Activated T-cell treated with anti-CD3 and anti-CD28 coated beads, Interleukin-2, amount 50 U/mL, for 72 hours (primary cell): Measurements from ENCODE around the gene RBMS3. TPM values are rescaled to one million over a fixed set of nuclear protein-coding genes. Genes with fewer than 3 reads are reported as not detected.

ENCODE experiments used
- ATAC-seq, 2 donors: fragments of 150-1000 bp; cut with Tn5 transposase; replicated peaks in 1 of 2; 2 replicates each; pipeline ENCODE4 v1.10.0; 2021; ENCODE audit warnings: moderate library complexity in 2 of 2, mild to moderate bottlenecking in 1 of 2
- DNase-seq, 2 donors: peaks; one replicate each; pipeline ENCODE4 v3.0.0; 2021 to 2022; ENCODE audit warnings: mixed read lengths in 1 of 2
- H3K27ac Mint-ChIP-seq: one replicate; pipeline ENCODE4 v1.8.0; 2022; ENCODE audit warnings: mild to moderate bottlenecking, moderate library complexity, mixed read lengths
- H3K27me3 Mint-ChIP-seq: one replicate; pipeline ENCODE4 v1.8.0; 2022; ENCODE audit warnings: low read depth, mixed read lengths
- H3K36me3 Mint-ChIP-seq, 2 donors: one replicate each; pipeline ENCODE4 v1.8.0; 2022; ENCODE audit warnings: mixed read lengths in 2 of 2, mild to moderate bottlenecking in 1 of 2; ENCODE audit not compliant: insufficient read depth in 2 of 2
- H3K4me1 Mint-ChIP-seq: one replicate; pipeline ENCODE4 v1.8.0; 2022; ENCODE audit warnings: low read depth, mixed read lengths
- H3K4me3 Mint-ChIP-seq, 2 donors: one replicate each; pipeline ENCODE4 v1.8.0; 2022; ENCODE audit warnings: mild to moderate bottlenecking in 2 of 2, mixed read lengths in 2 of 2, moderate library complexity in 2 of 2
- H3K9me3 Mint-ChIP-seq, 2 donors: one replicate each; pipeline ENCODE4 v1.8.0; 2022; ENCODE audit warnings: mixed read lengths in 2 of 2
- total RNA-seq, 2 donors: library from RNA; stranded (reverse); gene quantifications; one replicate each; pipeline ENCODE4 v1.2.3, GENCODE V29; 2022

Gene RBMS3
- total RNA-seq, 2 donors from 2014 or later, result 2.5 to 3.0 TPM

DNA sequence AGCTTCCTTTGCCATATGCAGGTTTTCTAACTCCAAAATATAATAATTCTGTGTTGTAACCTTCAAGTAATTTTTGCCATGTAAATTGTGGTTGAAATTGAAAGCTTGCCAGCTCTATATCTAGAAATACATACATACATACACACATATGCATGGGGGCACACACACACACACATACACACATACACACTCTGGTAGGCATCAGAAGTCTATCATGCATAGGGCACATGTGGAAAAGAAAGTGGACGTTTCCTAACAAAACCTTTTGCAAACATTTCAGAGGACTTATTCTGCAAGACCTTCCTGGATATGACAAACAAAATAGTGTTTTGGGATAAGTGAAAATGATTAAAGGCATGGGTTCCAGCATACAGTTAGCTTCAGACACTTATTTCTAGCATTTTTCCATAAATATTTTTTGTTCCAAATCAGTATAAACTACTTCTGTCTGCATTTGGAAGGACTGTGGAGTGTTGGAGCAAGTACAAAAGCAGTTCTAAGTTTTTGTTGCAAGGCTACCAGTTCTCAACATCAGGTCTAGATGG is 578.9 kb downstream of the RBMS3 start:
- peaks cover 9% of the 10 kb centered on the region for H3K27me3 Mint-ChIP-seq
- no peaks in the 10 kb centered on the region for H3K36me3 Mint-ChIP-seq
- H3K27ac Mint-ChIP-seq, result no peak overlapping the region
- DNase-seq (no peak), ATAC-seq (no peak)
- H3K4me1 Mint-ChIP-seq, result no peaks in the 10 kb centered on the region
- H3K9me3 Mint-ChIP-seq, result no peaks in the 10 kb centered on the region
- no peak overlapping the region for H3K4me3 Mint-ChIP-seq

DNA sequence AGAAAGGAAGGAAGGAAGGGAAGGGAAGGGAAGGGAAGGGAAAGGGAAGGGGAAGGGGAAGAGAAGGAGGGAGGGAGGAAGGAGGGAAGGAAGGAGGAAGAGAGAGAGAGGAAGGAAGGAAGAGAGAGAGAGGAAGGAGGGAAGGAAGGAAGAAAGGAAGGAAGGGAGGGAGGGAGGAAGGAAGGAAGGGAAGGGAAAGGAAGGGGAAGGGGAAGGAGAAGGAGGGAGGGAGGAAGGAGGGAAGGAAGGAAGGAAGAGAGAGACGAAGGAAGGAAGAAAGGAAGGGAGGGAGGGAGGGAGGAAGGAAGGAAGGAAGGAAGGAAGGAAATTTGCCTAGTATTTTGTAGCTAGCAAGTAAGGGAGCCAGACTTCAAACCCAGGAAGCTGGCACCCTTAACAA is 583.9 kb downstream of the RBMS3 start:
- ATAC-seq (no peak), DNase-seq (no peak)
- Mint-ChIP-seq H3K36me3 (no peaks in the 10 kb centered on the region), H3K27ac (no peak overlapping the region), H3K27me3 (peaks cover 9% of the 10 kb centered on the region), H3K9me3 (no peaks in the 10 kb centered on the region), H3K4me1 (no peaks in the 10 kb centered on the region), H3K4me3 (no peak overlapping the region)

GRCh38 chr3:29868543-29869101 is 587.8 kb downstream of the RBMS3 start:
- Mint-ChIP-seq H3K4me3 (no peak overlapping the region), H3K36me3 (no peaks in the 10 kb centered on the region), H3K27ac (no peak overlapping the region), H3K4me1 (no peaks in the 10 kb centered on the region), H3K27me3 (peaks cover 8% of the 10 kb centered on the region), H3K9me3 (peaks cover 3% of the 10 kb centered on the region in 2 donors)
- no peak for ATAC-seq
- no peak for DNase-seq

GRCh38 chr3:29870136-29870535 is 589.3 kb downstream of the RBMS3 start:
- DNase-seq (no peak), ATAC-seq (no peak)
- no peaks in the 10 kb centered on the region for H3K36me3 Mint-ChIP-seq
- H3K27ac Mint-ChIP-seq, result no peak overlapping the region
- H3K4me1 Mint-ChIP-seq, result no peaks in the 10 kb centered on the region
- H3K4me3 Mint-ChIP-seq, result no peak overlapping the region
- peaks cover 3% of the 10 kb centered on the region in 2 donors for H3K9me3 Mint-ChIP-seq
- H3K27me3 Mint-ChIP-seq, result peaks cover 8% of the 10 kb centered on the region

DNA sequence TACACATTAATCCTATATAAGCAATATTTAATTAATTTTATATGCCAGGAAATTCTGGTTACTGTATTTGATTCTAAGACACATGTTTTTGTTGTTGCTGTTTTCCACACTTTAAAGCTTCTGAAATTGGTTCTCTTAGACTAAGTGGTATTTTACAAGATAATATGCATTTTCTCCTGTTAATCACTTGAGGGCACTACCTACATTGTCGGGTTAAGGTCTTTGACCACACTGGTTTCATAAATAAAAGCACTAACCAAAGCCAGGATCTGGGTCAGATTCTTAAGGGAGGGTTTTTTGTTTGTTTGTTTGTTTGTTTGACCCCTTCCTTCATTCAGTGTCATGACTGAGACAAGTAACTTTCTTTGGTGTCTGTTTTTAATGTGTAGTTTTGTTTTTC is 590.2 kb downstream of the RBMS3 start:
- Mint-ChIP-seq H3K27me3 (peaks cover 8% of the 10 kb centered on the region), H3K27ac (no peak overlapping the region), H3K9me3 (peaks cover 3% of the 10 kb centered on the region in 2 donors), H3K36me3 (no peaks in the 10 kb centered on the region), H3K4me1 (no peaks in the 10 kb centered on the region), H3K4me3 (no peak overlapping the region)
- no peak for DNase-seq
- no peak for ATAC-seq

DNA sequence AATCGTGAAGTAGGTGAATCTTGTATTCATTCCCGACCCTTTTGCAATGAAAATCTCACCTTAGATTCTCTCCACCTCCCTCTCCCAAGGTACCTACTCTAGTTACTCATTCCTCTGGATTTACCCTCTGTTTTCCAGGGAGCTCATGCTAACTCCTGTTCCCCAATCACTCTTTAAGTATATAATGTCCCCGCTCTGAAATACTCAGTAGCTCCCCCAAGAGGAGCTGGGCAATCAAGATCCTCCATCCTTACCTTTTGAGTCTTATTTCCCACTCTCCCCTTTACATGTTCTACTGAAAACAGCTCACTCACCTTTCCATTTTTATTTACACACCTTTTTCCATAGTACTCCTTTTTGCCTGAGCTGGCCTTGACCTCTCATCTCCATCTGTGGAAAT is 599.9 kb downstream of the RBMS3 start:
- no peaks in the 10 kb centered on the region for H3K9me3 Mint-ChIP-seq
- peaks cover 10% of the 10 kb centered on the region for H3K27me3 Mint-ChIP-seq

DNA sequence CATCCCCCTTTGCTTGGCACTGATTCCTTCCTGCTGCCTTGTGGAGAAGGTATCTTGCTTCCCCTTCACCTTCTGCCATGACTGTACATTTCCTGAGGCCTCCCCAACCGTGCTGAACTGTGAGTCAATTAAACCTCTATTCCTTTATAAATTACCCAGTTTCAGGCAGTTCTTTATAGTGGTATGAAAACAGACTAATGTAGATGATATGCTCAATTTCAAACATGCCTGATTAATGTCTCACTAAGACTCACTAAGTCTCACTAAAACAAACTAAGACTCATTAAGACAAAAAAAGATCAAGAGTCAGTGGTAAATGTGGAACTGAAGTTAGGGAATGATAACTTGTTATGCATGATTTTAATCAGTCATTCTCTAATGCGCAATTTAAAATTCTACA is 606.6 kb downstream of the RBMS3 start:
- DNase-seq, result no peak
- no peak overlapping the region for H3K4me3 Mint-ChIP-seq
- no peaks in the 10 kb centered on the region for H3K4me1 Mint-ChIP-seq
- no peak for ATAC-seq
- H3K36me3 Mint-ChIP-seq, result no peaks in the 10 kb centered on the region
- no peak overlapping the region for H3K27ac Mint-ChIP-seq
- H3K9me3 Mint-ChIP-seq, result peaks cover 0 to 3% of the 10 kb centered on the region in 2 donors
- H3K27me3 Mint-ChIP-seq, result peaks cover 1% of the 10 kb centered on the region

More for the DNA sequence above, 599.9 kb downstream of the RBMS3 start:
- no peak overlapping the region for H3K27ac Mint-ChIP-seq
- no peak for DNase-seq
- ATAC-seq, result no peak
- H3K4me1 Mint-ChIP-seq, result no peaks in the 10 kb centered on the region
- H3K36me3 Mint-ChIP-seq, result no peaks in the 10 kb centered on the region
- no peak overlapping the region for H3K4me3 Mint-ChIP-seq

DNA sequence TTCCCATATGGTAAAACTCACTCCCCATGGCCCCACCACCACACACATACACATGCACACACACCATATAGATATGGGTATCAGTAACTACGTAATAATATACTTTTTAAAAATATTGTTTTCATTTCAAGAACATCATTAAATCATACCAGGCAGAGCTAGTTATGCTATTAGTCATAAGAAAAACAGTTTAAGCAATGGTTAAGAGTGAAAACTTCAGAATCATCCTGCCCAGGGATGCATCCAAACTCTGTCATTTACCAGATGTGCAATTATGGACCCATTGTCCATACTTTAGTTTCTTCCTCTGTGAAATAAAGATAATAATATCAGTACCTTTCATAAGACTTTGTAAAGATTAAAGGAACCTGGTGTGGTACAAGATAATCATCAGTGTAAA is 608.3 kb downstream of the RBMS3 start:
- H3K27ac Mint-ChIP-seq, result no peak overlapping the region
- H3K4me1 Mint-ChIP-seq, result no peaks in the 10 kb centered on the region
- no peak for DNase-seq
- H3K27me3 Mint-ChIP-seq, result peaks cover 9% of the 10 kb centered on the region
- H3K9me3 Mint-ChIP-seq, result peaks cover 0 to 5% of the 10 kb centered on the region in 2 donors
- ATAC-seq, result no peak
- H3K36me3 Mint-ChIP-seq, result no peaks in the 10 kb centered on the region
- H3K4me3 Mint-ChIP-seq, result no peak overlapping the region

- no peaks in the 10 kb centered on the region for H3K36me3 Mint-ChIP-seq
- H3K4me1 Mint-ChIP-seq, result no peaks in the 10 kb centered on the region
- DNase-seq (no peak), ATAC-seq (no peak)
- peaks cover 10% of the 10 kb centered on the region for H3K27me3 Mint-ChIP-seq
- peaks cover 0 to 5% of the 10 kb centered on the region in 2 donors for H3K9me3 Mint-ChIP-seq
- no peak overlapping the region for H3K4me3 Mint-ChIP-seq
- no peak overlapping the region for H3K27ac Mint-ChIP-seq
Measured at GRCh38 chr3:29890801-29891200, 609.9 kb downstream of the RBMS3 start.

GRCh38 chr3:29892976-29893554 is 612.2 kb downstream of the RBMS3 start:
- ATAC-seq (no peak), DNase-seq (no peak)
- H3K36me3 Mint-ChIP-seq, result no peaks in the 10 kb centered on the region
- no peak overlapping the region for H3K27ac Mint-ChIP-seq
- no peak overlapping the region for H3K4me3 Mint-ChIP-seq
- peaks cover 0 to 1% of the 10 kb centered on the region in 2 donors for H3K9me3 Mint-ChIP-seq
- peaks cover 10% of the 10 kb centered on the region for H3K27me3 Mint-ChIP-seq
- H3K4me1 Mint-ChIP-seq, result no peaks in the 10 kb centered on the region

DNA sequence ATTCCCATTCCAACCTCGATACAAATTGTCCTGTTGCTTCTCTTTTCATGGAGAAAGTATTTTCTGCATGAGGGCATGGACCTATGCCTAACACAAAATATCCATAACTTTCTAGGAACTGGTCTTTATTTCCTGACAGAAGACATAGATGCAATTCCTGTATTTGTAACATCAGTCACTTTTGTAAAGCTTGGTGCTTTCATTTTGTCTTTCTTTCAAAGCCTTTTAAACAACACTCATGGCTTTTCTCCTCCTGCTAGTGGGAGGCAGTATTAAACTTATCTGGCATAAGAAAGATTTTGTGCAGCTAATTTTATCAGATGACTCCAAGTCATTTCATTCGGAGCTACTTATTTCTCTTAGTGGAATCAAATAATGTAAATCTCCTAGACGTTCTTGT is 616.0 kb downstream of the RBMS3 start:
- Mint-ChIP-seq H3K9me3 (peaks cover 0 to 1% of the 10 kb centered on the region in 2 donors), H3K27ac (no peak overlapping the region), H3K27me3 (peaks cover 10% of the 10 kb centered on the region), H3K4me3 (no peak overlapping the region), H3K4me1 (no peaks in the 10 kb centered on the region), H3K36me3 (no peaks in the 10 kb centered on the region)
- ATAC-seq (no peak), DNase-seq (no peak)

DNA sequence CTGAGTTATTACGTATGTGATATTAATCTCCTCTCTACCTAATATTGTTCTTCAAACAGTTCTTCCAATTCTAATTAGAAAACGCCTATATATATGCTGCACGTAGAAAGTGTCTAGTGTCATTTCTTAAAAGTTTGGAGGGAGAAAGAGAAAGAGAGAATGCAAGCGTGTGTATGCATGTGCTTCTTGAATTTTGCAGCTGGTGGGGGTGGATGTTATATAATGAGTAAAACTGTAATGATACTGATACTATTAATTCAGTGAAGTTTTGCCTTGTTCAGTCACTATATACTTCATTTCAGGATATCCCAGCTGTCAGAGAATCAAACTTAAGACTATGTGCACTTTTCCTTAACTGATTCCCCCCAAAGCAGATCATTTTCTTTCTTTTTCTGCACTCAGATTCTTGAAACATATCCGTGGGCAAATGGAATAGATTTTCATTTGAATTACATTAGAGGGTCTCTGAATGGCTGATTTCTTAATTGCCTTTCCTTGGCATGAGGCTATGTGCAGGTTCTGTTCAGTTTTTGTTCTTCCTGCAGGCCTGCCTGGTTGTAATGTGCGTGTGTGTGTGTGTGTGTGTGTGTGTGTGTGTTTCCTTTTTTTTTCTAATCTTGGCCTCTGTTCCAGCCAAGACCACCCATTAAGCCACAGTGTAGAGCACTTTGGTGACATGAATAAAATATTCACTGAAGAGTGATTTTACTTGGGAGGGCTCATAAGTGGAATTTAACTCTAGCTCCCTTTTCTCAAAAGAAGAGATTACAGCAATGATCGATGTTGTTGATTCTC is 617.5 kb downstream of the RBMS3 start:
- DNase-seq (no peak), ATAC-seq (no peak)
- Mint-ChIP-seq H3K4me3 (no peak overlapping the region), H3K27ac (no peak overlapping the region), H3K9me3 (peaks cover 0 to 1% of the 10 kb centered on the region in 2 donors), H3K36me3 (no peaks in the 10 kb centered on the region), H3K27me3 (peaks cover 9% of the 10 kb centered on the region), H3K4me1 (no peaks in the 10 kb centered on the region)

DNA sequence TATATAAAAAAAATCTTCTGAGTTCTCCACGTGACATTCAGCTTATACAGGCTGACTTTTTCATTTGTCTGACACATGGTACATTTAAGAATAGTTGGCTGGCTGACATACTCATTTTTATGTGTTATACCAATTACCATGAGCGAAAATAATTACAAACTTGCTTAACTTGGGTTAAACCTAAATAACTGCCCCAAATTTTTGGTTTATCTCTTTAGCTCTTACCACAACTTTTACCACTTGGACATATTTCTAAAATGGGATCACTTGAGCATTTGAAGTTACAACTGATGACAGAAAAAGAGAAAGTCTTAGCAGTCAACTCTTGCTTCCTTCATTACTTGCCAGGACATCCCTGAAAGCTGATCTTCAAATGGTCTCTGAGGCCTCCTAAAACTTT is 618.1 kb downstream of the RBMS3 start:
- Mint-ChIP-seq H3K4me1 (no peaks in the 10 kb centered on the region), H3K27me3 (peaks cover 3% of the 10 kb centered on the region), H3K27ac (no peak overlapping the region), H3K9me3 (peaks cover 0 to under 1% of the 10 kb centered on the region in 2 donors), H3K4me3 (no peak overlapping the region), H3K36me3 (no peaks in the 10 kb centered on the region)
- no peak for DNase-seq
- no peak for ATAC-seq
